ENCODE results near the gene TXNDC16.

TXNDC16 gene

GRCh38 chr14:52442166-52442565 is 110.1 kb downstream of the TXNDC16 start:
- no peak for DNase-seq (ENCODE audit: low read depth)
- TF ChIP-seq CTCF (IDR thresholded peaks at IDR 0.05; ENCODE audit: insufficient read depth, low read depth, low read length, missing control alignments): no peak
- H3K4me3 ChIP-seq (ENCODE audit: low read depth, low read length): no peak overlapping the region

GRCh38 chr14:52439476-52439875 is 112.8 kb downstream of the TXNDC16 start:
- H3K4me3 ChIP-seq (ENCODE audit: low read depth, low read length): no peak overlapping the region
- no peak for TF ChIP-seq CTCF (IDR thresholded peaks at IDR 0.05; ENCODE audit: insufficient read depth, low read depth, low read length, missing control alignments)
- no peak for DNase-seq (ENCODE audit: low read depth)

- DNase-seq (ENCODE audit: low read depth): no peak
- no peak for TF ChIP-seq CTCF (IDR thresholded peaks at IDR 0.05; ENCODE audit: insufficient read depth, low read depth, low read length, missing control alignments)
- H3K4me3 ChIP-seq (ENCODE audit: low read depth, low read length): no peak overlapping the region
Observed at GRCh38 chr14:52434955-52435354, 117.3 kb downstream of the TXNDC16 start.

- no peak overlapping the region for H3K4me3 ChIP-seq (ENCODE audit: low read depth, low read length)
- TF ChIP-seq CTCF (IDR thresholded peaks at IDR 0.05; ENCODE audit: insufficient read depth, low read depth, low read length, missing control alignments): no peak
- DNase-seq (ENCODE audit: low read depth): no peak
Observed at GRCh38 chr14:52430474-52430873, 121.8 kb downstream of the TXNDC16 start.

- TF ChIP-seq CTCF (IDR thresholded peaks at IDR 0.05; ENCODE audit: insufficient read depth, low read depth, low read length, missing control alignments): no peak
- no peak for DNase-seq (ENCODE audit: low read depth)
- H3K4me3 ChIP-seq (ENCODE audit: low read depth, low read length): no peak overlapping the region
Observed at GRCh38 chr14:52429451-52429850, 122.9 kb downstream of the TXNDC16 start.

- H3K4me3 ChIP-seq (ENCODE audit: low read depth, low read length): no peak overlapping the region
- no peak for DNase-seq (ENCODE audit: low read depth)
- no peak for TF ChIP-seq CTCF (IDR thresholded peaks at IDR 0.05; ENCODE audit: insufficient read depth, low read depth, low read length, missing control alignments)
Observed at GRCh38 chr14:52427460-52427859, 124.8 kb downstream of the TXNDC16 start.

- no peak overlapping the region for H3K4me3 ChIP-seq (ENCODE audit: low read depth, low read length)
- DNase-seq (ENCODE audit: low read depth): no peak
- no peak for TF ChIP-seq CTCF (IDR thresholded peaks at IDR 0.05; ENCODE audit: insufficient read depth, low read depth, low read length, missing control alignments)
Observed at GRCh38 chr14:52422650-52423356, 129.5 kb downstream of the TXNDC16 start.
